ENCODE measurements around the gene FHL5. TPM values are rescaled to one million over a fixed set of nuclear protein-coding genes. Genes with fewer than 3 reads are reported as not detected.

Gene FHL5
- total RNA-seq, 1 experiment from 2014 or later, result not detected

GRCh38 chr6:96570053-96570452 lies 7.1 kb downstream of the FHL5 start:
- H3K18ac ChIP-seq (ENCODE audit: insufficient read length, low read depth, low read length), result no peak overlapping the region
- no peak for TF ChIP-seq CTCF (conservative IDR thresholded peaks at IDR 0.05)
- WGBS (ENCODE audit: extremely low coverage, insufficient read length, low lambda C conversion rate), result no CpG with 5 or more reads among the region's 2 CpGs
- H3K4ac ChIP-seq (ENCODE audit: low read depth, low read length), result no peak overlapping the region
- H3K4me2 ChIP-seq (ENCODE audit: insufficient read depth, insufficient read length, low read length), result no peak overlapping the region
- no peak overlapping the region for H3K9ac ChIP-seq (ENCODE audit: extremely low read depth, insufficient read length, low read length)
- H3K4me1 Mint-ChIP-seq, result peaks cover 21 to 25% of the 10 kb centered on the region in 2 experiments
- no peak overlapping the region for H3K23ac ChIP-seq (ENCODE audit: insufficient read length, low read depth, low read length)
- H3T11ph ChIP-seq (ENCODE audit: low read length), result no peak overlapping the region
- no peak for DNase-seq
- H3K27ac ChIP-seq (ENCODE audit: insufficient read length, low read depth, low read length), result no peak overlapping the region
- no peak overlapping the region for H2BK5ac ChIP-seq (ENCODE audit: insufficient read length, low read length)
- H3K79me2 ChIP-seq (ENCODE audit: insufficient read depth, low read length), result no peaks in the 10 kb centered on the region
- H3K56ac ChIP-seq (ENCODE audit: insufficient read length, low read depth, low read length), result no peak overlapping the region
- H3K36me3 Mint-ChIP-seq (ENCODE audit: insufficient read depth in 1 of 3, low read depth in 3 of 3), result peaks cover 6 to 27% (median 12%) of the 10 kb centered on the region in 3 experiments
- no peaks in the 10 kb centered on the region for H3K79me1 ChIP-seq (ENCODE audit: insufficient read depth, low read depth, low read length, poor library complexity, severe bottlenecking)
- H4K5ac ChIP-seq (ENCODE audit: insufficient read length, low read depth, low read length), result no peak overlapping the region
- H2BK120ac ChIP-seq (ENCODE audit: low read depth, low read length, poor library complexity, severe bottlenecking), result no peak overlapping the region
- H2AK5ac ChIP-seq (ENCODE audit: insufficient read length, low read length), result no peak overlapping the region
- H4K8ac ChIP-seq (replicated peaks; ENCODE audit: insufficient read length, low read depth, low read length), result no peak overlapping the region
- H3K14ac ChIP-seq (ENCODE audit: insufficient read depth, low read length), result no peak overlapping the region
- H3K27me3 Mint-ChIP-seq (ENCODE audit: low read depth), result no peaks in the 10 kb centered on the region
- no peak overlapping the region for H2BK20ac ChIP-seq (ENCODE audit: low read depth, low read length, poor library complexity, severe bottlenecking)
- H4K91ac ChIP-seq (ENCODE audit: insufficient read length, low read depth, low read length), result no peak overlapping the region
- H3K23me2 ChIP-seq (ENCODE audit: insufficient read length, low read depth, low read length, poor library complexity, severe bottlenecking), result no peaks in the 10 kb centered on the region
- no peaks in the 10 kb centered on the region for H3K27me3 ChIP-seq (ENCODE audit: insufficient read depth, low read length)
- no peaks in the 10 kb centered on the region for H4K20me1 ChIP-seq (ENCODE audit: control insufficient read depth, insufficient read depth, insufficient read length)
- no peak overlapping the region for H2AFZ ChIP-seq (ENCODE audit: low read length)
- no peaks in the 10 kb centered on the region for H3K4me1 ChIP-seq (ENCODE audit: insufficient read depth, low read length)
- H2BK12ac ChIP-seq (ENCODE audit: insufficient read length, low read depth, low read length), result no peak overlapping the region
- H3K9me3 Mint-ChIP-seq, result peaks cover 18% of the 10 kb centered on the region in 2 experiments
- no peaks in the 10 kb centered on the region for H3K9me3 ChIP-seq (ENCODE audit: control insufficient read depth, low read depth, low read length)
- H3K4me3 Mint-ChIP-seq, result no peak overlapping the region
- H2BK15ac ChIP-seq (ENCODE audit: low read depth, low read length), result no peak overlapping the region
- H3K27ac Mint-ChIP-seq, result no peak overlapping the region

Data from H9 (cell line).